ENCODE data around the gene ADGRA1. TPM values are rescaled to one million over a fixed set of nuclear protein-coding genes. Genes with fewer than 3 reads are reported as not detected.

The ADGRA1 gene
- total RNA-seq, 2 experiments from 2014 or later: not detected

GRCh38 chr10:133059571-133059970, 28.2 kb upstream of the ADGRA1 start:
- Mint-ChIP-seq H3K4me1 (ENCODE audit: low read depth) (peaks cover 14% of the 10 kb centered on the region), H3K4me3 (no peak overlapping the region), H3K27me3 (peaks cover 4% of the 10 kb centered on the region), H3K9me3 (no peaks in the 10 kb centered on the region), H3K36me3 (no peaks in the 10 kb centered on the region), H3K27ac (no peak overlapping the region)
- intact Hi-C loops (cut with micrococcal nuclease): no loop called here
- POLR2A ChIA-PET: interaction anchor here (0.6 kb wide), 1 partner anchor 1691 kb away, joined by 4 read pairs; no protein-coding TSS in a partner anchor
- CTCF ChIA-PET: no interaction called here
- DNase-seq: no peak

- Mint-ChIP-seq H3K9me3 (no peaks in the 10 kb centered on the region), H3K36me3 (no peaks in the 10 kb centered on the region), H3K4me3 (no peak overlapping the region), H3K27me3 (peaks cover 4% of the 10 kb centered on the region), H3K27ac (no peak overlapping the region), H3K4me1 (ENCODE audit: low read depth) (peaks cover 14% of the 10 kb centered on the region)
- DNase-seq: no peak
- ChIA-PET CTCF (no interaction called here), POLR2A (no interaction called here)
- intact Hi-C loops (cut with micrococcal nuclease): no loop called here
These were observed 27.7 kb upstream of the ADGRA1 start for GRCh38 chr10:133060022-133060421.

GRCh38 chr10:133060466-133060865, 27.3 kb upstream of the ADGRA1 start:
- DNase-seq: no peak
- ChIA-PET CTCF (no interaction called here), POLR2A (no interaction called here)
- intact Hi-C loops (cut with micrococcal nuclease): no loop called here
- no peak overlapping the region for H3K4me3 Mint-ChIP-seq
- H3K4me1 Mint-ChIP-seq (ENCODE audit: low read depth): peaks cover 14% of the 10 kb centered on the region
- no peaks in the 10 kb centered on the region for H3K9me3 Mint-ChIP-seq
- H3K27me3 Mint-ChIP-seq: peaks cover 4% of the 10 kb centered on the region
- H3K27ac Mint-ChIP-seq: no peak overlapping the region
- no peaks in the 10 kb centered on the region for H3K36me3 Mint-ChIP-seq

GRCh38 chr10:133060881-133061280, 26.8 kb upstream of the ADGRA1 start:
- CTCF ChIA-PET: no interaction called here
- Mint-ChIP-seq H3K4me1 (ENCODE audit: low read depth) (peaks cover 14% of the 10 kb centered on the region), H3K27me3 (peaks cover 4% of the 10 kb centered on the region), H3K9me3 (no peaks in the 10 kb centered on the region), H3K27ac (no peak overlapping the region), H3K36me3 (no peaks in the 10 kb centered on the region), H3K4me3 (no peak overlapping the region)
- intact Hi-C loops (cut with micrococcal nuclease): no loop called here
- POLR2A ChIA-PET: no interaction called here
- no peak for DNase-seq

- H3K27ac Mint-ChIP-seq: no peak overlapping the region
- no peak overlapping the region for H3K4me3 Mint-ChIP-seq
- ChIA-PET CTCF (no interaction called here), POLR2A (no interaction called here)
- H3K27me3 Mint-ChIP-seq: peaks cover 3% of the 10 kb centered on the region
- H3K4me1 Mint-ChIP-seq (ENCODE audit: low read depth): peaks cover 14% of the 10 kb centered on the region
- no peak for DNase-seq
- intact Hi-C loops (cut with micrococcal nuclease): no loop called here
- no peaks in the 10 kb centered on the region for H3K9me3 Mint-ChIP-seq
- H3K36me3 Mint-ChIP-seq: no peaks in the 10 kb centered on the region
These were observed 26.3 kb upstream of the ADGRA1 start for GRCh38 chr10:133061296-133062038.

GRCh38 chr10:133062085-133062484, 25.6 kb upstream of the ADGRA1 start:
- Mint-ChIP-seq H3K27ac (no peak overlapping the region), H3K36me3 (no peaks in the 10 kb centered on the region), H3K9me3 (no peaks in the 10 kb centered on the region), H3K4me3 (no peak overlapping the region), H3K27me3 (peaks cover 1% of the 10 kb centered on the region), H3K4me1 (ENCODE audit: low read depth) (peaks cover 14% of the 10 kb centered on the region)
- intact Hi-C loops (cut with micrococcal nuclease): no loop called here
- DNase-seq: no peak
- ChIA-PET POLR2A (no interaction called here), CTCF (no interaction called here)

- DNase-seq: no peak
These were observed 25.1 kb upstream of the ADGRA1 start for GRCh38 chr10:133062635-133063034.

GRCh38 chr10:133067149-133068105, 20.3 kb upstream of the ADGRA1 start:
- ChIA-PET CTCF (no interaction called here), POLR2A (no interaction called here)
- Mint-ChIP-seq H3K27ac (no peak overlapping the region), H3K4me1 (ENCODE audit: low read depth) (no peaks in the 10 kb centered on the region), H3K4me3 (no peak overlapping the region), H3K27me3 (no peaks in the 10 kb centered on the region), H3K9me3 (no peaks in the 10 kb centered on the region), H3K36me3 (no peaks in the 10 kb centered on the region)
- intact Hi-C loops (cut with micrococcal nuclease): no loop called here
- no peak for DNase-seq

More at GRCh38 chr10:133062635-133063034, 25.1 kb upstream of the ADGRA1 start:
- Mint-ChIP-seq H3K27me3 (no peaks in the 10 kb centered on the region), H3K27ac (no peak overlapping the region), H3K4me3 (no peak overlapping the region), H3K4me1 (ENCODE audit: low read depth) (peaks cover 11% of the 10 kb centered on the region), H3K9me3 (no peaks in the 10 kb centered on the region), H3K36me3 (no peaks in the 10 kb centered on the region)
- ChIA-PET CTCF (no interaction called here), POLR2A (no interaction called here)
- intact Hi-C loops (cut with micrococcal nuclease): no loop called here

GRCh38 chr10:133068111-133069032, 19.4 kb upstream of the ADGRA1 start:
- H3K9me3 Mint-ChIP-seq: no peaks in the 10 kb centered on the region
- intact Hi-C loops (cut with micrococcal nuclease): no loop called here

GRCh38 chr10:133069033-133069525, 18.6 kb upstream of the ADGRA1 start:
- Mint-ChIP-seq H3K27me3 (no peaks in the 10 kb centered on the region), H3K4me1 (ENCODE audit: low read depth) (no peaks in the 10 kb centered on the region), H3K9me3 (no peaks in the 10 kb centered on the region), H3K4me3 (no peak overlapping the region), H3K27ac (no peak overlapping the region), H3K36me3 (no peaks in the 10 kb centered on the region)
- ChIA-PET CTCF (interaction anchor here (0.6 kb wide), 1 partner anchor 16 kb away, joined by 3 read pairs; no protein-coding TSS in a partner anchor), POLR2A (no interaction called here)
- DNase-seq: no peak
- intact Hi-C loops (cut with micrococcal nuclease): no loop called here

More at GRCh38 chr10:133068111-133069032, 19.4 kb upstream of the ADGRA1 start:
- Mint-ChIP-seq H3K4me3 (no peak overlapping the region), H3K27me3 (no peaks in the 10 kb centered on the region), H3K27ac (no peak overlapping the region), H3K4me1 (ENCODE audit: low read depth) (no peaks in the 10 kb centered on the region), H3K36me3 (no peaks in the 10 kb centered on the region)
- DNase-seq: no peak
- ChIA-PET POLR2A (no interaction called here), CTCF (interaction anchor here (0.6 kb wide), 1 partner anchor 17 kb away, joined by 3 read pairs; no protein-coding TSS in a partner anchor)

GRCh38 chr10:133070405-133070804, 17.3 kb upstream of the ADGRA1 start:
- intact Hi-C loops (cut with micrococcal nuclease): no loop called here
- ChIA-PET POLR2A (no interaction called here), CTCF (no interaction called here)
- no peak for DNase-seq
- Mint-ChIP-seq H3K4me1 (ENCODE audit: low read depth) (no peaks in the 10 kb centered on the region), H3K4me3 (no peak overlapping the region), H3K27me3 (no peaks in the 10 kb centered on the region), H3K27ac (no peak overlapping the region), H3K36me3 (no peaks in the 10 kb centered on the region), H3K9me3 (no peaks in the 10 kb centered on the region)

- Mint-ChIP-seq H3K4me3 (no peak overlapping the region), H3K27me3 (no peaks in the 10 kb centered on the region), H3K36me3 (no peaks in the 10 kb centered on the region), H3K27ac (no peak overlapping the region), H3K9me3 (no peaks in the 10 kb centered on the region), H3K4me1 (ENCODE audit: low read depth) (no peaks in the 10 kb centered on the region)
- DNase-seq: no peak
- ChIA-PET POLR2A (no interaction called here), CTCF (no interaction called here)
- intact Hi-C loops (cut with micrococcal nuclease): no loop called here
These were observed 16.9 kb upstream of the ADGRA1 start for GRCh38 chr10:133070810-133071209.

Measured in activated CD4-positive, alpha-beta memory T cell treated with anti-CD3 and anti-CD28 coated beads for 36 hours (primary cell).